SK-N-MC (cell line): ENCODE results near the gene DIRAS2.

Source experiments
- EZH2 ChIP-seq: fragments of 200-600 bp; sonication (generic); IDR thresholded peaks from one replicate; pipeline ENCODE4 v1.6.1; 2017; ENCODE audit warnings: antibody characterized with exemption
- FOXP2 ChIP-seq: optimal IDR thresholded peaks from 2 replicates; pipeline ENCODE3; 2011; ENCODE audit warnings: mild to moderate bottlenecking, moderate library complexity; ENCODE audit not compliant: insufficient read depth; ENCODE audit errors: extremely low read length, control extremely low read depth
- POLR2AphosphoS5 ChIP-seq: IDR thresholded peaks from 2 replicates; pipeline ENCODE4 v1.6.1; 2012; ENCODE audit warnings: mild to moderate bottlenecking, low read depth, low read length, borderline replicate concordance

DNA sequence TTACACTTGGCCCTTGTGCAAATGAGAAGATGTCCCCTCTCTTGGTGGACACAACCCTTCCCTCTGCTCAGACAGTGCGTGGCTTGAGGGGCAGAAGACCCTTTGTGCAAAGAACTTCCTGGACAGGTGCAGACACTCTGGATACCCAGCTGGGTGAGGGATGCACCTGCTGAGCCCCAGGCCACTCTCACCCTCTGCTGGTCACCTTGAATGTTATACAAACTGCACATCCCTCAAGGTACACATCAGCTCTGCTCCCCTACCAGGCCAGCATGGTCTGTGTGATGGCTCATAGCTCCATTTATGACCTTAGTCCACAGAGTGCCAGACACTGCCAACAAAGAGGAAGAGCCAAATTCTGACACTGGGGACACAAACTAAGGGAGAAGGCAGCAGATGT, 3.1 kb upstream of the DIRAS2 start:
- TF ChIP-seq POLR2AphosphoS5: no peak
- no peak for TF ChIP-seq EZH2
- no peak for TF ChIP-seq FOXP2
